Tibial nerve (tissue), 4 donors: ENCODE results near the gene CAMKMT.

Experiments used
- EP300 ChIP-seq, 2 donors: sonication (generic); formaldehyde crosslinking; IDR thresholded peaks; one replicate each; pipeline ENCODE4 v1.6.1; 2017; ENCODE audit warnings: antibody characterized with exemption in 2 of 2, mild to moderate bottlenecking in 1 of 2
- POLR2A ChIP-seq, 2 donors: fragments of 450-650 bp; IDR thresholded peaks; one replicate each; pipeline ENCODE4 v1.6.1; 2017; ENCODE audit warnings: antibody characterized with exemption in 2 of 2, mild to moderate bottlenecking in 2 of 2, moderate library complexity in 2 of 2
- TF ChIP-seq, protein P1 (sequence below), 5 experiments: fragments of 200-600 bp in 3 of 5; fragments of 450-650 bp in 2 of 5; sonication (generic) in 3 of 5; IDR thresholded peaks; one replicate each; pipeline ENCODE4 v1.5.1; 2016 to 2019; ENCODE audit warnings: antibody characterized with exemption in 5 of 5, mild to moderate bottlenecking in 3 of 5, moderate library complexity in 2 of 5

DNA sequence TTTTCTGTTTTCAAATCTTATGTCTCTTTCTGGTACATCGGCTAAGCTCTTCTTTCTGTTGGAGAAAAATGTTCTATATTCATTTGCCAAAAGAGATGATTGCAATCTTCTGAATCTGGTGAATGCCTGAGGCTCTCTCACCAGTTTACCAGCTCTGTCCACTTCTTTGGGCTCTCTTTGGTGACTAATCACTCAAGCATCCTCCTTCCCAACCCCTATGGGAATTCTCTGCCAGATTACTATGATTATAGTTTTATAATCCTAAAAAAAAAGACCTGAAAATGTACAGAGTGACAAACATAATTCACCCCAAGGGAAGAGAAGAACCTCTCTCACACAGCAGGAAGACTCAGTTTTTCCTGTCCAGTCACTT lies 187.3 kb downstream of the CAMKMT start:
- TF ChIP-seq, protein P1, sequence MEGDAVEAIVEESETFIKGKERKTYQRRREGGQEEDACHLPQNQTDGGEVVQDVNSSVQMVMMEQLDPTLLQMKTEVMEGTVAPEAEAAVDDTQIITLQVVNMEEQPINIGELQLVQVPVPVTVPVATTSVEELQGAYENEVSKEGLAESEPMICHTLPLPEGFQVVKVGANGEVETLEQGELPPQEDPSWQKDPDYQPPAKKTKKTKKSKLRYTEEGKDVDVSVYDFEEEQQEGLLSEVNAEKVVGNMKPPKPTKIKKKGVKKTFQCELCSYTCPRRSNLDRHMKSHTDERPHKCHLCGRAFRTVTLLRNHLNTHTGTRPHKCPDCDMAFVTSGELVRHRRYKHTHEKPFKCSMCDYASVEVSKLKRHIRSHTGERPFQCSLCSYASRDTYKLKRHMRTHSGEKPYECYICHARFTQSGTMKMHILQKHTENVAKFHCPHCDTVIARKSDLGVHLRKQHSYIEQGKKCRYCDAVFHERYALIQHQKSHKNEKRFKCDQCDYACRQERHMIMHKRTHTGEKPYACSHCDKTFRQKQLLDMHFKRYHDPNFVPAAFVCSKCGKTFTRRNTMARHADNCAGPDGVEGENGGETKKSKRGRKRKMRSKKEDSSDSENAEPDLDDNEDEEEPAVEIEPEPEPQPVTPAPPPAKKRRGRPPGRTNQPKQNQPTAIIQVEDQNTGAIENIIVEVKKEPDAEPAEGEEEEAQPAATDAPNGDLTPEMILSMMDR (IDR thresholded peaks at IDR 0.05), result no peak
- no peak for TF ChIP-seq POLR2A (IDR thresholded peaks at IDR 0.05)
- TF ChIP-seq EP300 (IDR thresholded peaks at IDR 0.05), result no peak
